Mononuclear cell (primary cell): ENCODE data around the gene ZSWIM3. TPM values are rescaled to one million over a fixed set of nuclear protein-coding genes. Genes with fewer than 3 reads are reported as not detected.
"Not testable (repeated sequence)": the region's sequence is repeated elsewhere in the genome, so short reads cannot be mapped to it uniquely, and the experiment has no call there.

Source experiments
- H3K27me3 ChIP-seq: 2 replicates; pipeline ENCODE4 v1.6.0; 2011; ENCODE audit warnings: low read length, control low read depth; ENCODE audit not compliant: insufficient read depth
- H3K4me1 ChIP-seq: 2 replicates; pipeline ENCODE4 v1.5.1; 2011; ENCODE audit warnings: mild to moderate bottlenecking, low read length, control low read depth; ENCODE audit not compliant: insufficient read depth
- H3K4me3 ChIP-seq: 2 replicates; pipeline ENCODE4 v1.5.1; 2011; ENCODE audit warnings: mild to moderate bottlenecking, low read length, moderate library complexity
- H3K9me3 ChIP-seq: 2 replicates; pipeline ENCODE4 v1.5.1; 2011; ENCODE audit warnings: low read depth, mild to moderate bottlenecking, control low read depth, low read length
- total RNA-seq: library from RNA; depleted of rRNA; stranded (reverse); fragments of >200 nt; gene quantifications from one replicate; pipeline ENCODE4 v1.2.3, GENCODE V29; 2012

ZSWIM3 gene
- total RNA-seq, 1 donor: 0.63 TPM

- H3K9me3 ChIP-seq, H3K27me3 ChIP-seq, H3K4me1 ChIP-seq, H3K4me3 ChIP-seq: not testable (repeated sequence)
These were observed 43.9 kb downstream of the ZSWIM3 start for GRCh38 chr20:45901332-45901731.

DNA sequence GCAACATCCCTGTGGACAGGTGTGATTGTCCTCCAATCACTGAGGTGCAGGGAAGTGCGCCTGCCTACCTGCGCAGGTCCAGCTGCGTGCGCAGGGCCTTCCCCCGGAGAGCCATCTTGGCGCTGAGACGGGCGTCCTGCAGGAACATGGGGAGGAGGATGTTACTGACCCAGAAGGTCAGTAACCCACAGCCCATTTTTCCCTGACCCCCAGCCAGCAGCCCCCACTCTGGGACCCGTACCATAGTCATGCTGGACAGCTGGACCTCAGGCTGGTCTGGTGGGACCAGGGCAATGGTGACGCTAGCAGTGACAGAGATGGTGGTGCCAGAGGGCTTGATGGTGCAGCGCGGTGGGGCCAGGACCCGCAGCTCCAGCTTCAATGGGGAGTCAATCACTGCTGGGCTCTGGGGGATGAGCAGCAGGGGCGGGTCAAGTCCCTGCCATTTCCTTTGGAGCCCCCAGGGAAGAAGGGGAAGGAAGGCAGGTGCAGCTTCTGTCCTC is 44.8 kb downstream of the ZSWIM3 start:
- no peak overlapping the region for H3K4me3 ChIP-seq
- no peaks in the 10 kb centered on the region for H3K9me3 ChIP-seq
- no peaks in the 10 kb centered on the region for H3K4me1 ChIP-seq
- no peaks in the 10 kb centered on the region for H3K27me3 ChIP-seq

GRCh38 chr20:45904583-45905504 is 47.4 kb downstream of the ZSWIM3 start:
- peaks cover 7% of the 10 kb centered on the region for H3K4me1 ChIP-seq
- no peaks in the 10 kb centered on the region for H3K9me3 ChIP-seq
- H3K4me3 ChIP-seq: no peak overlapping the region
- no peaks in the 10 kb centered on the region for H3K27me3 ChIP-seq

- Histone ChIP-seq H3K27me3 (no peaks in the 10 kb centered on the region), H3K4me1 (peaks cover 14% of the 10 kb centered on the region), H3K9me3 (no peaks in the 10 kb centered on the region), H3K4me3 (no peak overlapping the region)
These were observed 48.2 kb downstream of the ZSWIM3 start for GRCh38 chr20:45905505-45906079.

- no peak overlapping the region for H3K4me3 ChIP-seq
- H3K27me3 ChIP-seq: no peaks in the 10 kb centered on the region
- no peaks in the 10 kb centered on the region for H3K9me3 ChIP-seq
- peaks cover 30% of the 10 kb centered on the region for H3K4me1 ChIP-seq
These were observed 50.0 kb downstream of the ZSWIM3 start for GRCh38 chr20:45907219-45907948.

DNA sequence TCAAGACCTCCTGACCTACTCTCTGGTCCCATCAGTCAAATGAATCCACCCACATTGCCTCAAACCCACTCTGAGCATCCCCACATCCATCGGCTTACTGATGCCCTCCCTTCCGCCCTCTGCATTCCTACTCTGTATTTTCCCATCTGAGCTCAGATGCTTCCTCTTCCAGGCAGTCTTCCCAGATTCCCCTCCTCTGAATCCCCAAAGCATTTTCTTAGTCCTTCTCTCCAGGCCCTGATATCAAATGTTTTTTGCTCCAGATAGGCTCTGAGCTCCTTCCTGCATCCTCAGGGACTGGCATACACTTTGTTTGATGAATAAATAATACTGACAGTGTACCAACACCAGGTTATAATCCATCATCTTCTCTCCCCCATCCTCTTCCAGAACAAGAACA is 50.7 kb downstream of the ZSWIM3 start:
- Histone ChIP-seq H3K9me3 (no peaks in the 10 kb centered on the region), H3K27me3 (no peaks in the 10 kb centered on the region), H3K4me3 (no peak overlapping the region), H3K4me1 (peaks cover 33% of the 10 kb centered on the region)

GRCh38 chr20:45909336-45909808 is 52.0 kb downstream of the ZSWIM3 start:
- no peak overlapping the region for H3K4me3 ChIP-seq
- no peaks in the 10 kb centered on the region for H3K27me3 ChIP-seq
- peaks cover 45% of the 10 kb centered on the region for H3K4me1 ChIP-seq
- no peaks in the 10 kb centered on the region for H3K9me3 ChIP-seq

- H3K4me3 ChIP-seq: no peak overlapping the region
- H3K4me1 ChIP-seq: peaks cover 51% of the 10 kb centered on the region
- H3K27me3 ChIP-seq: no peaks in the 10 kb centered on the region
- no peaks in the 10 kb centered on the region for H3K9me3 ChIP-seq
These were observed 52.6 kb downstream of the ZSWIM3 start for GRCh38 chr20:45909817-45910669.

- Histone ChIP-seq H3K27me3 (no peaks in the 10 kb centered on the region), H3K4me1 (peaks cover 56% of the 10 kb centered on the region), H3K4me3 (peak overlapping the region; percentile 41), H3K9me3 (no peaks in the 10 kb centered on the region)
These were observed 53.5 kb downstream of the ZSWIM3 start for GRCh38 chr20:45910670-45911485.

DNA sequence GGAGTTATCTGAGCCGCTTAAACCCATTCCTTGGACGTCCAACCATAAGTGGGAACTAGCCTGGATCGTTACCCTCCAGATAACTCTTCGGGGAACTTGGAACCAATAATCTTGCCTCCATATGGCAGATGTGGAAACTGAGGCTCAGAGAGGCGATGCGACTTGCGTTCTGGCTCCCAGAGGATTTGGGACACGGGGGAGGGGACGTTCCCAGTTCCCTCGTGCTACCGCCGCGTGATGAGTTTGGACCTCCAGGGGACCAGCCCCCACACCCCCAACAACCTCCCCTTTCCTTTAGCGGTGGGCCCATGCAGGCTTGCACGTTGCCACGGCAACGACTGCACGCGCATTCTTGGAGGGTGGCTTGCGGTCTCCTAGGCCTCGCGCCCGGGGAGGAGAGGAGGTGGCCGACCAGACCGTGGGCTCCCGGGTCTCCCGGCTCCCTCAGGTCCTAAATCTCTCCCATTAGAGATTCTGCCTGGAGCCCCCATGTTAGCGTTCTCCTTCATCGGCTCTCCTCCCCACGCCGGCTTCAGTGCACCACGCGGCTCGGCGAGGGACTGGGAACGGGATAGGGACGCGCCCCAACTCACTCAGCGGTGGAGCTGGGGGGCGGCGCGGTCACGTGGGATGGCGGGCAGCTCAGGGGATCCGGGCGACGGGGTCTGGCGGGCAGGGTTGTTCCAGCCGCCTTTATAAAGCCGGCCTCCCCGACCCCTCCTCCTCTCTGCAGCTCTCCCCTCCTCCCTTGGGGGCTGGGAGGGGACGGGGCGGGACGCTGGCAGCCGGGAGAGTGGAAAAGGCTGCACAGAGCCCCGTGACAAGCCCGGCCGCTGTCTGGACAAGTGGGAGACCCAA is 54.3 kb downstream of the ZSWIM3 start, which contains the start of gene PLTP:
Gene PLTP, minus strand, starts transcription at position 670 of the 858 bp plus-strand sequence. CDS start 703 bp downstream, outside the sequence.
- H3K4me3 ChIP-seq: peak within 1 kb of the TSS; percentile 41
- peaks cover 56% of the 10 kb centered on the region for H3K4me1 ChIP-seq
- H3K9me3 ChIP-seq: no peaks in the 10 kb centered on the region
- H3K27me3 ChIP-seq: no peaks in the 10 kb centered on the region

DNA sequence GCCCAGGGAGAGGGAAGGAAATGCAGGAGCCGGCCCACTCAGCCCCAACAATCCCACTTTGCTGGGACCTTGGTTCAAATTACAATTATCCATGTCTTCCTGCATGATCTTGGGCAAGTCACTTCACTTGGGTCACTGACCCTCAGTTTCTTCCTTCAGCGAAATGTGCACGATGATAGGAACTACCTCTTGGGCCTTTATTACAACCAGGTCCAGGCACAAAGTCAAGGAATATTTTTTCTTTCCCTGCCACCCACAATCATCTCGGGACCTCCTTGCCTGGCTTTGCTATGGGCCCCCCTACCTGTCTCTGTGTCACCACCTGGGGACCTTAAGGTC is 54.9 kb downstream of the ZSWIM3 start:
- Histone ChIP-seq H3K4me1 (peaks cover 56% of the 10 kb centered on the region), H3K4me3 (no peak overlapping the region), H3K27me3 (no peaks in the 10 kb centered on the region), H3K9me3 (no peaks in the 10 kb centered on the region)

DNA sequence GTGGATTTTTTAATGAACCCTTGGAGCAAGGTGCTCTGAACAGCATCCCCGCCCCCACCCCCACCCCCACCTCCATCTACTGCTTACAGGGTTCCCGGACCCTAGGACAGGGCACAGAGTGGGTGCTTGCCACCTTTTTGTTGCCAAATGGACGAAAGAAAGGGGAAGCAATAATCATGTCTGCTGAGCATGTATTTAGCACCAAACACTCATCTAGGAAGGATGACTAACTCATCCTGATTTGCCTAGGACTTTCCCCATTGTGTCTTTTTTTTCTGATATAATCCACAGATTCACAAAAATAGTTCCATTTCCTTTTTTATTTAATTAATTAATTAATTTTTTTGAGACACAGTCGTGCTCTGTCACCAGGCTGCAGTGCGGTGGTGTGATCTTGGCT is 55.7 kb downstream of the ZSWIM3 start:
- Histone ChIP-seq H3K4me1 (peaks cover 56% of the 10 kb centered on the region), H3K9me3 (no peaks in the 10 kb centered on the region), H3K27me3 (no peaks in the 10 kb centered on the region)

DNA sequence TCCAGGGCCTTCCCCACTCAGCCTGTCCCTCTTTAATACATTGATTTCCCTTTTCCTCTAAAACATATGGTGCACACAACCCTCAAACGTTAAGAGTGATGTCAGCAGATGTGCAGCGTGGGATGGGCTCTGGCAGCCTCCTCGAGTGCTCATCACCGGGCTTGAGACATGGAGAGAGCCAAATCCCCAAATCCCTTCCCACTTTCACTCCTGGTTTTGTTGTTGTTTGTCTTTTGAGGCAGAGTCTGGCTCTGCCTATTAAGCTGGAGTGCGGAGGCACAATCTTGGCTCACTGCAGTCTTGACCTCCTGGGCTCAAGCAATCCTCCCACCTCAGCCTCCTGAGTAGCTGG is 60.4 kb downstream of the ZSWIM3 start:
- H3K4me3 ChIP-seq: no peak overlapping the region
- peaks cover 26% of the 10 kb centered on the region for H3K4me1 ChIP-seq
- no peaks in the 10 kb centered on the region for H3K27me3 ChIP-seq
- no peaks in the 10 kb centered on the region for H3K9me3 ChIP-seq

More for the DNA sequence above, 55.7 kb downstream of the ZSWIM3 start:
- H3K4me3 ChIP-seq: no peak overlapping the region
